Measurements from ENCODE around the gene TXN. TPM values are rescaled to one million over a fixed set of nuclear protein-coding genes. Genes with fewer than 3 reads are reported as not detected.

TXN gene
- total and polyA plus RNA-seq, 2 of the 8 experiments (the other 6 are each of a cell fraction or from before 2014, with no cell fraction given): 297 to 419 TPM

DNA sequence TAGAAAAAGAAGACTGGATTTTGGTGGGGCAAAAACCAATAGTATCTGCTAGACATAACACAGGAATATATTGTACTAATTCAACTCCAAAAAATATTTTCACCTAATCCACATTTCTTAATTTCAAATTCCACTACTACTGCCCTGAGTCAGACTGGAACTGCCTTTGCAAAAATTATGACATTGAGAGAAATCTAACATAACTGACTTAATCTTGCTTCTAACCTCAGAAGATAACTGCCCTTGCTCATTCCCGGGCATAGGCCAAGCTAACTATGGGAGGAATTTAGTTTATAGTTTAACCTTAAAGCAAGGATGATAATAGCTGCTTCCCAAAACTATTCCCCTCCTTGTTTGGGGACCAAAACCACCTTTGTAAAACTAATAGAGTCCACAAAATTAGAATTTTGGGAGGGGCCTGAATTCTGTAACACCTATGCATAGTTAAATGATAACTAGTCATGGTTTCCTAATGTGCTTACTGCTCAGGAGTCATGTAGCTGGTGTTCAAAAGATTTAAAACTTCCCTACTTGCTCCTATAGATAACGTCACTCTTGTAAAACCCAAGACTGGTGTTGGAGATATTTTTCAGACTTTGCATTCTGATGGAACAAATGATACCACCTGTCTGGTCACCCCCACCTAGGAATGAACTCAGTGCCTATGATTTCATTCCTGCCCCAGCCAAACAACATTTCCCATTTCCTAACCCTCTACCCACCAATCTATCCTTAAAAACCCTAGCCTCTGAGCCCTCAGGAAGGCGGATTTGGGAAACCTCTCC is 14.1 kb upstream of the TXN start:
- Histone ChIP-seq H2BK20ac (ENCODE audit: low read length) (no peak overlapping the region), H3K56ac (replicated peaks; ENCODE audit: insufficient read length, low read depth, low read length) (no peak overlapping the region), H2BK5ac (ENCODE audit: low read depth, low read length) (no peak overlapping the region), H4K91ac (replicated peaks; ENCODE audit: insufficient read length, low read length) (no peak overlapping the region), H3K4me2 (ENCODE audit: insufficient read depth in 1 of 2, low read depth in 2 of 2, low read length in 2 of 2) (no peak overlapping the region), H3K9ac (replicated peaks in 1 of 4; ENCODE audit: extremely low read depth in 1 of 4, low read depth in 3 of 4, low read length in 3 of 4) (no peak overlapping the region), H3K4me1 (replicated peaks in 1 of 4; ENCODE audit: control insufficient read depth in 3 of 4, insufficient read depth in 4 of 4, low read length in 3 of 4) (no peaks in the 10 kb centered on the region), H2AFZ (ENCODE audit: low read length) (no peak overlapping the region), H3K23ac (ENCODE audit: insufficient read length) (no peak overlapping the region), H2BK12ac (ENCODE audit: low read depth, low read length) (no peak overlapping the region), H3K18ac (ENCODE audit: extremely low read depth, low read length) (no peak overlapping the region), H4K20me1 (replicated peaks in 1 of 2; ENCODE audit: control insufficient read depth in 1 of 2, insufficient read depth in 2 of 2, low read length in 2 of 2) (no peaks in the 10 kb centered on the region), H3K79me2 (ENCODE audit: control insufficient read depth in 1 of 2, insufficient read depth in 2 of 2, low read length in 2 of 2) (no peaks in the 10 kb centered on the region), H2AK5ac (ENCODE audit: low read depth, low read length) (no peak overlapping the region), H2BK120ac (replicated peaks; ENCODE audit: low read depth, low read length) (no peak overlapping the region), H3K36me3 (ENCODE audit: control insufficient read depth in 2 of 4, insufficient read depth in 4 of 4, low read length in 3 of 4) (no peaks in the 10 kb centered on the region), H4K8ac (ENCODE audit: extremely low read depth, insufficient read depth, low read length) (no peak overlapping the region), H3K4me3 (ENCODE audit: extremely low read depth in 1 of 4, insufficient read depth in 2 of 4, low read depth in 3 of 4, low read length in 4 of 4) (no peak overlapping the region), H3K27me3 (replicated peaks in 1 of 4; ENCODE audit: control insufficient read depth in 3 of 4, extremely low read depth in 1 of 4, insufficient read depth in 3 of 4, low read length in 3 of 4) (no peaks in the 10 kb centered on the region), H3K4ac (replicated peaks; ENCODE audit: insufficient read length, low read depth, low read length) (no peak overlapping the region), H4K5ac (ENCODE audit: insufficient read length, low read depth, low read length) (no peak overlapping the region), H2BK15ac (ENCODE audit: low read length) (no peak overlapping the region), H3K79me1 (ENCODE audit: low read depth, low read length) (no peaks in the 10 kb centered on the region), H3K14ac (ENCODE audit: insufficient read length) (no peak overlapping the region), H3K23me2 (ENCODE audit: low read depth, low read length) (no peaks in the 10 kb centered on the region), H3K9me3 (ENCODE audit: insufficient read depth in 2 of 2, low read depth in 1 of 2, low read length in 1 of 2) (no peaks in the 10 kb centered on the region), H3K27ac (ENCODE audit: low read depth, low read length) (no peak overlapping the region)
- FAIRE-seq (no peak), DNase-seq (ENCODE audit: low read depth in 1 of 2, low spot score in 2 of 2) (no peak)
- TF ChIP-seq CHD1 (IDR thresholded peaks at IDR 0.05; ENCODE audit: low read depth, low read length) (no peak), BACH1 (IDR thresholded peaks at IDR 0.05; ENCODE audit: low read length) (no peak), TBP (IDR thresholded peaks at IDR 0.05; ENCODE audit: low read depth, low read length) (no peak), HDAC2 (IDR thresholded peaks at IDR 0.05; ENCODE audit: borderline replicate concordance in 1 of 2, low read depth in 2 of 2, low read length in 2 of 2) (no peak), SIX5 (IDR thresholded peaks at IDR 0.05; ENCODE audit: low read depth, low read length) (no peak), GABPA (IDR thresholded peaks at IDR 0.05; ENCODE audit: borderline replicate concordance, insufficient read depth, low read length) (no peak)
- TF ChIP-seq, protein P1, sequence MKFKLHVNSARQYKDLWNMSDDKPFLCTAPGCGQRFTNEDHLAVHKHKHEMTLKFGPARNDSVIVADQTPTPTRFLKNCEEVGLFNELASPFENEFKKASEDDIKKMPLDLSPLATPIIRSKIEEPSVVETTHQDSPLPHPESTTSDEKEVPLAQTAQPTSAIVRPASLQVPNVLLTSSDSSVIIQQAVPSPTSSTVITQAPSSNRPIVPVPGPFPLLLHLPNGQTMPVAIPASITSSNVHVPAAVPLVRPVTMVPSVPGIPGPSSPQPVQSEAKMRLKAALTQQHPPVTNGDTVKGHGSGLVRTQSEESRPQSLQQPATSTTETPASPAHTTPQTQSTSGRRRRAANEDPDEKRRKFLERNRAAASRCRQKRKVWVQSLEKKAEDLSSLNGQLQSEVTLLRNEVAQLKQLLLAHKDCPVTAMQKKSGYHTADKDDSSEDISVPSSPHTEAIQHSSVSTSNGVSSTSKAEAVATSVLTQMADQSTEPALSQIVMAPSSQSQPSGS (IDR thresholded peaks at IDR 0.05; ENCODE audit: low read length): no peak
- WGBS, 2 experiments (ENCODE audit: extremely low coverage in 1 of 2, insufficient coverage in 1 of 2, insufficient read length in 1 of 2, insufficient replicate concordance in 2 of 2, low coverage in 1 of 2, low lambda C conversion rate in 2 of 2, missing lambda C conversion rate in 1 of 2): 87% methylated on average over 3 of the region's 3 CpGs; no CpG with 5 or more reads in 1 of the 2 experiments
- CTCF ChIA-PET (ENCODE audit: partially characterized antibody): no interaction called here
- POLR2A ChIA-PET (ENCODE audit: partially characterized antibody): interaction anchor here (4.4 kb wide), 1 partner anchor 13 kb away, joined by 44 read pairs; the partner anchor contains the start of gene TXN

Data from H1 (cell line).